ENCODE data around the gene PARP14. TPM values are rescaled to one million over a fixed set of nuclear protein-coding genes. Genes with fewer than 3 reads are reported as not detected.

Gene PARP14
- total RNA-seq, 1 experiment from 2014 or later = 23.8 TPM

GRCh38 chr3:122714273-122714672 lies 33.6 kb downstream of the PARP14 start:
- Mint-ChIP-seq H3K9me3 (ENCODE audit: unreplicated experiment) (no peaks in the 10 kb centered on the region), H3K36me3 (ENCODE audit: insufficient read depth, unreplicated experiment) (peaks cover 15% of the 10 kb centered on the region), H3K4me1 (ENCODE audit: low read depth, unreplicated experiment) (peaks cover 8% of the 10 kb centered on the region), H3K27ac (ENCODE audit: unreplicated experiment) (no peak overlapping the region), H3K27me3 (ENCODE audit: insufficient read depth, unreplicated experiment) (no peaks in the 10 kb centered on the region), H3K4me3 (ENCODE audit: unreplicated experiment) (no peak overlapping the region)
- peaks cover 2% of the 10 kb centered on the region; the same call in 1 of the 2 replicates for H3K36me3 ChIP-seq (ENCODE audit: control insufficient read depth, insufficient read depth, low read length)
- ChIA-PET POLR2A (no interaction called here), CTCF (no interaction called here)
- no peak for DNase-seq
- H3K4me1 ChIP-seq = peaks cover 12% of the 10 kb centered on the region
- intact Hi-C loops (cut with micrococcal nuclease; ENCODE audit: unreplicated experiment) = no loop called here
- H3K9me3 ChIP-seq = no peaks in the 10 kb centered on the region
- H3K4me3 ChIP-seq (ENCODE audit: low read depth, low read length) = no peak overlapping the region
- no peak for TF ChIP-seq CTCF (IDR thresholded peaks at IDR 0.05; ENCODE audit: insufficient read depth in 1 of 2, low read depth in 1 of 2, low read length in 1 of 2, severe bottlenecking in 1 of 2, unreplicated experiment in 1 of 2)
- no TSS peak for BruUV-seq (replicated peaks)
- no peaks in the 10 kb centered on the region for H3K27me3 ChIP-seq (replicated peaks; ENCODE audit: control insufficient read depth, insufficient read depth, low read length)

GRCh38 chr3:122716667-122717066 lies 36.0 kb downstream of the PARP14 start:
- Histone ChIP-seq H3K27me3 (replicated peaks; ENCODE audit: control insufficient read depth, insufficient read depth, low read length) (no peaks in the 10 kb centered on the region), H3K9me3 (no peaks in the 10 kb centered on the region), H3K4me1 (peaks cover 12% of the 10 kb centered on the region), H3K36me3 (ENCODE audit: control insufficient read depth, insufficient read depth, low read length) (peaks cover 2% of the 10 kb centered on the region; the same call in 1 of the 2 replicates), H3K4me3 (ENCODE audit: low read depth, low read length) (no peak overlapping the region)
- POLR2A ChIA-PET = no interaction called here
- Mint-ChIP-seq H3K4me3 (ENCODE audit: unreplicated experiment) (no peak overlapping the region), H3K27ac (ENCODE audit: unreplicated experiment) (no peak overlapping the region), H3K4me1 (ENCODE audit: low read depth, unreplicated experiment) (peaks cover 8% of the 10 kb centered on the region), H3K9me3 (ENCODE audit: unreplicated experiment) (no peaks in the 10 kb centered on the region), H3K27me3 (ENCODE audit: insufficient read depth, unreplicated experiment) (no peaks in the 10 kb centered on the region), H3K36me3 (ENCODE audit: insufficient read depth, unreplicated experiment) (peaks cover 15% of the 10 kb centered on the region)
- BruUV-seq (replicated peaks) = no TSS peak
- CTCF ChIA-PET = no interaction called here
- DNase-seq = no peak
- intact Hi-C loops (cut with micrococcal nuclease; ENCODE audit: unreplicated experiment) = no loop called here
- no peak for TF ChIP-seq CTCF (IDR thresholded peaks at IDR 0.05; ENCODE audit: insufficient read depth in 1 of 2, low read depth in 1 of 2, low read length in 1 of 2, severe bottlenecking in 1 of 2, unreplicated experiment in 1 of 2)

GRCh38 chr3:122719273-122719921 lies 38.8 kb downstream of the PARP14 start:
- Mint-ChIP-seq H3K27ac (ENCODE audit: unreplicated experiment) (no peak overlapping the region), H3K27me3 (ENCODE audit: insufficient read depth, unreplicated experiment) (no peaks in the 10 kb centered on the region), H3K4me3 (ENCODE audit: unreplicated experiment) (no peak overlapping the region), H3K4me1 (ENCODE audit: low read depth, unreplicated experiment) (peaks cover 8% of the 10 kb centered on the region), H3K9me3 (ENCODE audit: unreplicated experiment) (no peaks in the 10 kb centered on the region), H3K36me3 (ENCODE audit: insufficient read depth, unreplicated experiment) (peaks cover 15% of the 10 kb centered on the region)
- H3K36me3 ChIP-seq (ENCODE audit: control insufficient read depth, insufficient read depth, low read length) = peaks cover 2% of the 10 kb centered on the region; the same call in 1 of the 2 replicates
- TF ChIP-seq CTCF (IDR thresholded peaks at IDR 0.05; ENCODE audit: insufficient read depth in 1 of 2, low read depth in 1 of 2, low read length in 1 of 2, severe bottlenecking in 1 of 2, unreplicated experiment in 1 of 2) = no peak
- H3K27me3 ChIP-seq (replicated peaks; ENCODE audit: control insufficient read depth, insufficient read depth, low read length) = no peaks in the 10 kb centered on the region
- no peaks in the 10 kb centered on the region for H3K9me3 ChIP-seq
- H3K4me1 ChIP-seq = peaks cover 12% of the 10 kb centered on the region
- intact Hi-C loops (cut with micrococcal nuclease; ENCODE audit: unreplicated experiment) = no loop called here
- BruUV-seq (replicated peaks) = no TSS peak
- ChIA-PET POLR2A (no interaction called here), CTCF (no interaction called here)
- DNase-seq = no peak
- H3K4me3 ChIP-seq (ENCODE audit: low read depth, low read length) = no peak overlapping the region

Data from Caco-2 (cell line).